ENCODE measurements around the gene CLDN4. TPM values are rescaled to one million over a fixed set of nuclear protein-coding genes. Genes with fewer than 3 reads are reported as not detected.

CLDN4 gene
- total RNA-seq, 1 experiment from 2014 or later, result 32.0 TPM

GRCh38 chr7:73801577-73801976, 29.2 kb upstream of the CLDN4 start (continued):
- TF ChIP-seq ARID4B (CRISPR knock-in tag; IDR thresholded peaks at IDR 0.05; ENCODE audit: borderline replicate concordance) (no peak), CREB1 (CRISPR knock-in tag; IDR thresholded peaks at IDR 0.05) (no peak), MXD4 (CRISPR knock-in tag; IDR thresholded peaks at IDR 0.05; ENCODE audit: borderline replicate concordance) (no peak), ZMAT4 (CRISPR knock-in tag; IDR thresholded peaks at IDR 0.05) (no peak), ZBTB21 (CRISPR knock-in tag; IDR thresholded peaks at IDR 0.05; ENCODE audit: borderline replicate concordance) (no peak), ZNF232 (CRISPR knock-in tag; IDR thresholded peaks at IDR 0.05) (no peak), SP1 (CRISPR knock-in tag; conservative IDR thresholded peaks at IDR 0.05) (no peak)

GRCh38 chr7:73802459-73802858, 28.3 kb upstream of the CLDN4 start:
- Mint-ChIP-seq H3K4me1 (peaks cover 7% of the 10 kb centered on the region), H3K27ac (no peak overlapping the region)

More at GRCh38 chr7:73802459-73802858, 28.3 kb upstream of the CLDN4 start:
- DNase-seq (ENCODE audit: low spot score) (no peak), ATAC-seq (no peak)
- Mint-ChIP-seq H3K4me3 (no peak overlapping the region), H3K27me3 (ENCODE audit: low read depth) (peaks cover 6% of the 10 kb centered on the region), H3K36me3 (peaks cover 5% of the 10 kb centered on the region; the same call in 1 of the 2 replicates), H3K9me3 (no peaks in the 10 kb centered on the region)
- ChIA-PET CTCF (interaction anchor here (0.9 to 1.2 kb wide), 2 partner anchors 8 to 9 kb away, joined by 3 to 4 read pairs; no protein-coding TSS in a partner anchor), POLR2A (no interaction called here)
- no peak for TF ChIP-seq OVOL2 (CRISPR knock-in tag; IDR thresholded peaks at IDR 0.05; ENCODE audit: borderline replicate concordance)
- no peak for TF ChIP-seq PRDM15 (CRISPR knock-in tag; IDR thresholded peaks at IDR 0.05)
- TF ChIP-seq JUN (CRISPR knock-in tag; IDR thresholded peaks at IDR 0.05), result no peak
- no peak for TF ChIP-seq ELF4 (CRISPR knock-in tag; IDR thresholded peaks at IDR 0.05; ENCODE audit: low read depth)
- TF ChIP-seq ZNF532 (CRISPR knock-in tag; IDR thresholded peaks at IDR 0.05; ENCODE audit: borderline replicate concordance), result no peak
- no peak for TF ChIP-seq SP1 (CRISPR knock-in tag; conservative IDR thresholded peaks at IDR 0.05)
- TF ChIP-seq FOXP1 (CRISPR knock-in tag; IDR thresholded peaks at IDR 0.05; ENCODE audit: borderline replicate concordance), result no peak
- no peak for TF ChIP-seq ESRRA (CRISPR knock-in tag; IDR thresholded peaks at IDR 0.05; ENCODE audit: borderline replicate concordance)
- no peak for TF ChIP-seq AR (CRISPR knock-in tag; IDR thresholded peaks at IDR 0.05)
- TF ChIP-seq ZNF281 (CRISPR knock-in tag; IDR thresholded peaks at IDR 0.05), result no peak
